Liver (tissue), 9 donors: Measurements from ENCODE around the gene SETD3. TPM values are rescaled to one million over a fixed set of nuclear protein-coding genes. Genes with fewer than 3 reads are reported as not detected.

ENCODE experiments used
- DNase-seq: peaks from one replicate; pipeline ENCODE4 v3.0.0-alpha.2; 2017; ENCODE audit warnings: low spot score
- H3K27ac ChIP-seq, 2 donors: one replicate each; pipeline ENCODE4 v1.7.0; 2013; ENCODE audit warnings: inconsistent platforms in 2 of 2, low read length in 2 of 2, control low read depth in 1 of 2, low read depth in 1 of 2, mild to moderate bottlenecking in 1 of 2
- H3K27me3 ChIP-seq, 4 donors: one replicate each; pipeline versions ENCODE4 v1.6.1 to v1.7.0; 2013; ENCODE audit warnings: low read length in 3 of 4, inconsistent platforms in 1 of 4, mild to moderate bottlenecking in 1 of 4, moderate library complexity in 1 of 4; ENCODE audit not compliant: control insufficient read depth in 4 of 4, insufficient read depth in 4 of 4
- H3K36me3 ChIP-seq, 4 donors: one replicate each; pipeline versions ENCODE4 v1.6.1 to v1.7.0; 2013; ENCODE audit warnings: low read length in 3 of 4, mild to moderate bottlenecking in 3 of 4, low read depth in 1 of 4, moderate library complexity in 1 of 4; ENCODE audit not compliant: control insufficient read depth in 4 of 4, insufficient read depth in 3 of 4
- H3K4me1 ChIP-seq, 4 donors: one replicate each; pipeline versions ENCODE4 v1.6.1 to v1.7.0; 2013; ENCODE audit warnings: low read length in 3 of 4, mild to moderate bottlenecking in 3 of 4, moderate library complexity in 1 of 4; ENCODE audit not compliant: control insufficient read depth in 4 of 4, insufficient read depth in 4 of 4
- H3K4me3 ChIP-seq, 3 donors: one replicate each; pipeline versions ENCODE4 v1.6.1 to v1.7.0; 2013; ENCODE audit warnings: low read length in 3 of 3, control low read depth in 1 of 3, low read depth in 1 of 3, mild to moderate bottlenecking in 1 of 3
- H3K9ac ChIP-seq, 2 donors: one replicate each; pipeline ENCODE4 v1.7.0; 2013; ENCODE audit warnings: low read length in 2 of 2, mild to moderate bottlenecking in 2 of 2, moderate library complexity in 2 of 2, control low read depth in 1 of 2, low read depth in 1 of 2
- H3K9me3 ChIP-seq, 4 donors: one replicate each; pipeline versions ENCODE4 v1.6.1 to v1.7.0; 2013; ENCODE audit warnings: low read length in 3 of 4; ENCODE audit not compliant: control insufficient read depth in 4 of 4
- EGR1 ChIP-seq, 2 donors: IDR thresholded peaks; 2 replicates each; pipeline ENCODE4 v1.6.1; 2016 to 2018; ENCODE audit warnings: antibody characterized with exemption in 2 of 2, low read depth in 2 of 2
- FOXA2 ChIP-seq: IDR thresholded peaks from 2 replicates; pipeline ENCODE4 v1.6.1; 2016; ENCODE audit warnings: antibody characterized with exemption
- HNF4A ChIP-seq, 2 donors: conservative IDR thresholded peaks; 2 replicates each; pipeline ENCODE4 v1.6.1; 2016; ENCODE audit warnings: antibody characterized with exemption in 2 of 2, mild to moderate bottlenecking in 2 of 2
- HNF4G ChIP-seq: IDR thresholded peaks from 2 replicates; pipeline ENCODE4 v1.6.1; 2016; ENCODE audit warnings: antibody characterized with exemption
- JUND ChIP-seq, 2 donors: IDR thresholded peaks; 2 replicates each; pipeline ENCODE4 v1.6.1; 2016; ENCODE audit warnings: antibody characterized with exemption in 2 of 2
- MAX ChIP-seq: IDR thresholded peaks from 2 replicates; pipeline ENCODE4 v1.6.1; 2016; ENCODE audit warnings: antibody characterized with exemption
- NR2F2 ChIP-seq: IDR thresholded peaks from 2 replicates; pipeline ENCODE4 v1.6.1; 2016; ENCODE audit warnings: antibody characterized with exemption
- RAD21 ChIP-seq, 2 donors: IDR thresholded peaks; 2 replicates each; pipeline ENCODE4 v1.6.1; 2016; ENCODE audit warnings: antibody characterized with exemption in 2 of 2, mild to moderate bottlenecking in 2 of 2
- REST ChIP-seq: IDR thresholded peaks from 2 replicates; pipeline ENCODE4 v1.6.1; 2016; ENCODE audit warnings: antibody characterized with exemption, mild to moderate bottlenecking
- RXRA ChIP-seq, 2 donors: IDR thresholded peaks; 2 replicates each; pipeline ENCODE4 v1.6.1; 2017 to 2018; ENCODE audit warnings: antibody characterized with exemption in 2 of 2, mild to moderate bottlenecking in 1 of 2
- TAF1 ChIP-seq: conservative IDR thresholded peaks from 2 replicates; pipeline ENCODE4 v1.6.1; 2016; ENCODE audit warnings: antibody characterized with exemption, mild to moderate bottlenecking
- YY1 ChIP-seq: IDR thresholded peaks from 2 replicates; pipeline ENCODE4 v1.6.1; 2016; ENCODE audit warnings: antibody characterized with exemption, mild to moderate bottlenecking
- ZBTB33 ChIP-seq: IDR thresholded peaks from 2 replicates; pipeline ENCODE4 v1.6.1; 2016; ENCODE audit warnings: antibody characterized with exemption
- WGBS: extraction: QIAGEN DNeasy Blood & Tissue Kit; methylation state at CpG from one replicate; pipeline ENCODE4 v1.1.7; 2013; 5-methylcytosine and 5-hydroxymethylcytosine counted together
- polyA plus RNA-seq, 2 donors: library from polyadenylated mRNA; stranded (reverse) in 1 of 2; unstranded in 1 of 2; fragments of 200-250 nt in 1 of 2; fragments of >200 nt in 1 of 2; fragmentation: Nextera tagmentation in 1 of 2; extraction: Ambion mirVana in 1 of 2; gene quantifications; one replicate each; pipeline versions ENCODE4 v1.2.1 to v1.2.3, GENCODE V29; 2013 to 2015
- total RNA-seq, 2 donors: library from RNA; depleted of rRNA; stranded (reverse); fragments of >200 nt; gene quantifications; one replicate each; pipeline ENCODE4 v1.2.3, GENCODE V29; 2014
- TF ChIP-seq, protein P1 (sequence below): fragments of 150-350 bp; IDR thresholded peaks from 2 replicates; pipeline ENCODE4 v1.5.1; 2017; ENCODE audit warnings: improper control_type of control experiment, low read depth, low read length; ENCODE audit not compliant: missing input control
- TF ChIP-seq, protein P2 (sequence below): IDR thresholded peaks from 2 replicates; pipeline ENCODE4 v1.6.1; 2016; ENCODE audit warnings: antibody characterized with exemption
- donor health status: healthy.
- donor health status: healthy.
- donor health status: healthy.
- donor health status: healthy.
- donor health status: healthy.

Gene SETD3
- total and polyA plus RNA-seq, 4 donors: 18.7 to 39.7 (median 19.4) TPM

GRCh38 chr14:99522934-99523703 lies 42.5 kb upstream of the SETD3 start:
- Histone ChIP-seq H3K36me3 (peaks cover 0 to 8% (median 0%) of the 10 kb centered on the region in 4 donors), H3K27me3 (no peaks in the 10 kb centered on the region), H3K4me1 (peaks cover 0 to 19% (median 3%) of the 10 kb centered on the region in 4 donors), H3K27ac (no peak overlapping the region), H3K9me3 (no peaks in the 10 kb centered on the region), H3K4me3 (no peak overlapping the region), H3K9ac (no peak overlapping the region)
- DNase-seq: no peak
- WGBS: 82% methylated on average over 14 of the region's 14 CpGs
- TF ChIP-seq ZBTB33: no peak

GRCh38 chr14:99522457-99522891 lies 41.8 kb upstream of the SETD3 start:
- 66% methylated on average over 12 of the region's 12 CpGs for whole genome bisulfite sequencing
- Histone ChIP-seq H3K4me1 (peaks cover 0 to 20% (median 3%) of the 10 kb centered on the region in 4 donors), H3K4me3 (no peak overlapping the region), H3K9ac (no peak overlapping the region), H3K27me3 (no peaks in the 10 kb centered on the region), H3K9me3 (no peaks in the 10 kb centered on the region), H3K27ac (no peak overlapping the region), H3K36me3 (peaks cover 0 to 8% (median 0%) of the 10 kb centered on the region in 4 donors)
- TF ChIP-seq REST (no peak), EGR1 (IDR thresholded peaks at IDR 0.05; ENCODE audit: low read depth in 2 of 2) (no peak), HNF4A (conservative IDR thresholded peaks at IDR 0.05) (no peak)
- DNase-seq: no peak

- Histone ChIP-seq H3K4me1 (peaks cover 0 to 20% (median 3%) of the 10 kb centered on the region in 4 donors), H3K27ac (no peak overlapping the region), H3K27me3 (no peaks in the 10 kb centered on the region), H3K4me3 (no peak overlapping the region), H3K9ac (no peak overlapping the region), H3K9me3 (no peaks in the 10 kb centered on the region), H3K36me3 (peaks cover 0 to 8% (median 0%) of the 10 kb centered on the region in 4 donors)
- DNase-seq: no peak
- 85% methylated on average over 18 of the region's 18 CpGs for WGBS
- no peak for TF ChIP-seq FOXA2
- TF ChIP-seq, protein P1, sequence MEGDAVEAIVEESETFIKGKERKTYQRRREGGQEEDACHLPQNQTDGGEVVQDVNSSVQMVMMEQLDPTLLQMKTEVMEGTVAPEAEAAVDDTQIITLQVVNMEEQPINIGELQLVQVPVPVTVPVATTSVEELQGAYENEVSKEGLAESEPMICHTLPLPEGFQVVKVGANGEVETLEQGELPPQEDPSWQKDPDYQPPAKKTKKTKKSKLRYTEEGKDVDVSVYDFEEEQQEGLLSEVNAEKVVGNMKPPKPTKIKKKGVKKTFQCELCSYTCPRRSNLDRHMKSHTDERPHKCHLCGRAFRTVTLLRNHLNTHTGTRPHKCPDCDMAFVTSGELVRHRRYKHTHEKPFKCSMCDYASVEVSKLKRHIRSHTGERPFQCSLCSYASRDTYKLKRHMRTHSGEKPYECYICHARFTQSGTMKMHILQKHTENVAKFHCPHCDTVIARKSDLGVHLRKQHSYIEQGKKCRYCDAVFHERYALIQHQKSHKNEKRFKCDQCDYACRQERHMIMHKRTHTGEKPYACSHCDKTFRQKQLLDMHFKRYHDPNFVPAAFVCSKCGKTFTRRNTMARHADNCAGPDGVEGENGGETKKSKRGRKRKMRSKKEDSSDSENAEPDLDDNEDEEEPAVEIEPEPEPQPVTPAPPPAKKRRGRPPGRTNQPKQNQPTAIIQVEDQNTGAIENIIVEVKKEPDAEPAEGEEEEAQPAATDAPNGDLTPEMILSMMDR: no peak
- no peak for TF ChIP-seq NR2F2
- no peak for TF ChIP-seq HNF4A (conservative IDR thresholded peaks at IDR 0.05)
- TF ChIP-seq HNF4G: no peak
- TF ChIP-seq RAD21 (IDR thresholded peaks at IDR 0.05): no peak
- TF ChIP-seq ZBTB33: no peak
- TF ChIP-seq, protein P2, sequence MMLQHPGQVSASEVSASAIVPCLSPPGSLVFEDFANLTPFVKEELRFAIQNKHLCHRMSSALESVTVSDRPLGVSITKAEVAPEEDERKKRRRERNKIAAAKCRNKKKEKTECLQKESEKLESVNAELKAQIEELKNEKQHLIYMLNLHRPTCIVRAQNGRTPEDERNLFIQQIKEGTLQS: no peak
- TF ChIP-seq RXRA (IDR thresholded peaks at IDR 0.05): no peak
- TF ChIP-seq YY1: no peak
- no peak for TF ChIP-seq TAF1
- TF ChIP-seq JUND (IDR thresholded peaks at IDR 0.05): no peak
- no peak for TF ChIP-seq MAX
These were observed 41.4 kb upstream of the SETD3 start for GRCh38 chr14:99522025-99522401.
